Measurements from ENCODE around the gene MAGI2. TPM values are rescaled to one million over a fixed set of nuclear protein-coding genes. Genes with fewer than 3 reads are reported as not detected.

Gene MAGI2
- total RNA-seq, 1 donor from 2014 or later = 11.4 TPM

DNA sequence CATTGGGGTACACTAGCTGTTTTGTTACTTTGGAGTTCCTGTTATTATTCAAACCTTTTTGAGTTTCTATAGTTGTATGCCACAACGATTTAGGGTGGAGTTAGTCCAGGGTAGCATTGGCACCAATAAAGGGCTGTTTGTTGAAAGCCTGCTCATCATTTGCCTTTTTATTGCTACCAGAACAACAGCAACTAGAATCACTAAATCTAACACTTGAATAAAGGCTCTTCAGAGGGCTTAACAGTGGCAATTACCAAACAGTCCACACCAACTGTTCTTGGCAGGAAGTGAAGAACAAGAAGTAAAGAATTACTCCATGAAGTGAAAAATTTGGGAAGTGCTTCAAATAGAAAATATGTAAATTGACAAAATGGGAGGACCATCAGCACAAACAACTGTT, 1033.5 kb downstream of the MAGI2 start:
- TF ChIP-seq CTCF (IDR thresholded peaks at IDR 0.05; ENCODE audit: unreplicated experiment) = no peak
- no peak for DNase-seq (ENCODE audit: low spot score, unreplicated experiment)
- peaks cover 5% of the 10 kb centered on the region for H3K36me3 Mint-ChIP-seq (ENCODE audit: insufficient read depth)
- no peak overlapping the region for H3K4me3 Mint-ChIP-seq (ENCODE audit: low read depth)
- no peaks in the 10 kb centered on the region for H3K27me3 Mint-ChIP-seq
- H3K9me3 Mint-ChIP-seq (ENCODE audit: low read depth) = peaks cover 15% of the 10 kb centered on the region
- H3K4me1 Mint-ChIP-seq (ENCODE audit: low read depth) = no peaks in the 10 kb centered on the region
- no peak overlapping the region for H3K27ac Mint-ChIP-seq

GRCh38 chr7:78417180-78417853, 1036.2 kb downstream of the MAGI2 start:
- Mint-ChIP-seq H3K27ac (no peak overlapping the region), H3K4me1 (ENCODE audit: low read depth) (no peaks in the 10 kb centered on the region), H3K4me3 (ENCODE audit: low read depth) (no peak overlapping the region), H3K9me3 (ENCODE audit: low read depth) (peaks cover 5% of the 10 kb centered on the region), H3K27me3 (no peaks in the 10 kb centered on the region), H3K36me3 (ENCODE audit: insufficient read depth) (peaks cover 3% of the 10 kb centered on the region)
- no peak for DNase-seq (ENCODE audit: low spot score, unreplicated experiment)
- TF ChIP-seq CTCF (IDR thresholded peaks at IDR 0.05; ENCODE audit: unreplicated experiment) = no peak

- Mint-ChIP-seq H3K4me3 (ENCODE audit: low read depth) (no peak overlapping the region), H3K27me3 (no peaks in the 10 kb centered on the region), H3K27ac (no peak overlapping the region), H3K4me1 (ENCODE audit: low read depth) (no peaks in the 10 kb centered on the region), H3K9me3 (ENCODE audit: low read depth) (no peaks in the 10 kb centered on the region), H3K36me3 (ENCODE audit: insufficient read depth) (peaks cover 1% of the 10 kb centered on the region)
- DNase-seq (ENCODE audit: low spot score, unreplicated experiment) = no peak
- no peak for TF ChIP-seq CTCF (IDR thresholded peaks at IDR 0.05; ENCODE audit: unreplicated experiment)
Observed at GRCh38 chr7:78413568-78413967, 1039.9 kb downstream of the MAGI2 start.

- Mint-ChIP-seq H3K9me3 (ENCODE audit: low read depth) (no peaks in the 10 kb centered on the region), H3K4me1 (ENCODE audit: low read depth) (no peaks in the 10 kb centered on the region), H3K4me3 (ENCODE audit: low read depth) (no peak overlapping the region), H3K36me3 (ENCODE audit: insufficient read depth) (peaks cover 1% of the 10 kb centered on the region), H3K27ac (no peak overlapping the region), H3K27me3 (no peaks in the 10 kb centered on the region)
- DNase-seq (ENCODE audit: low spot score, unreplicated experiment) = no peak
- TF ChIP-seq CTCF (IDR thresholded peaks at IDR 0.05; ENCODE audit: unreplicated experiment) = no peak
Observed at GRCh38 chr7:78412216-78412858, 1041.1 kb downstream of the MAGI2 start.

DNA sequence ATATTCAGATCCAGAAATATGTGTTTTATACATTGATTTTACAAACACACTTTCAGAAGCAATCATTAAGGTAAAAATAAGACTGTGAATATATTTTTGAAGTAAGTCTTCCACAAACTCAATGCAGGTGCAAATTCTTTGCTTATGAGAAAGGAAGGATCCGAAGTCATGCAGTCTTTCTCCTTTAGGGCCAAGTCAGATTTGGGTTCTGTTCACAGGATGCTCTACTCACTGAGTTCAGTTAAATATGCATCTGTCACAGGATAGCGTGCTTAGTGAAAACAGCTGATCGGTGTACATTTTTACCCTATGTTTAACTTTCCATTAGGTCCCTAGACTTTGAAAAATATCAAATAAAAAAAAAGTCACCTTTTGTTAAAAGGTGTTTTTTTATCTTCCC, 1046.4 kb downstream of the MAGI2 start:
- H3K27ac Mint-ChIP-seq = no peak overlapping the region
- H3K4me1 Mint-ChIP-seq (ENCODE audit: low read depth) = no peaks in the 10 kb centered on the region
- H3K36me3 Mint-ChIP-seq (ENCODE audit: insufficient read depth) = peaks cover 2% of the 10 kb centered on the region
- H3K4me3 Mint-ChIP-seq (ENCODE audit: low read depth) = no peak overlapping the region
- H3K9me3 Mint-ChIP-seq (ENCODE audit: low read depth) = peaks cover 8% of the 10 kb centered on the region
- no peak for DNase-seq (ENCODE audit: low spot score, unreplicated experiment)
- no peak for TF ChIP-seq CTCF (IDR thresholded peaks at IDR 0.05; ENCODE audit: unreplicated experiment)
- no peaks in the 10 kb centered on the region for H3K27me3 Mint-ChIP-seq
